GM12873 (cell line): ENCODE measurements around the gene MGAT4B.

ENCODE experiments used
- TF ChIP-seq, protein P1 (sequence below): IDR thresholded peaks from 2 replicates; pipeline ENCODE4 v1.5.1; 2012; ENCODE audit warnings: low read depth, mild to moderate bottlenecking, moderate library complexity, low read length, control low read depth; ENCODE audit not compliant: insufficient read depth; ENCODE audit errors: missing control alignments

MGAT4B gene

DNA sequence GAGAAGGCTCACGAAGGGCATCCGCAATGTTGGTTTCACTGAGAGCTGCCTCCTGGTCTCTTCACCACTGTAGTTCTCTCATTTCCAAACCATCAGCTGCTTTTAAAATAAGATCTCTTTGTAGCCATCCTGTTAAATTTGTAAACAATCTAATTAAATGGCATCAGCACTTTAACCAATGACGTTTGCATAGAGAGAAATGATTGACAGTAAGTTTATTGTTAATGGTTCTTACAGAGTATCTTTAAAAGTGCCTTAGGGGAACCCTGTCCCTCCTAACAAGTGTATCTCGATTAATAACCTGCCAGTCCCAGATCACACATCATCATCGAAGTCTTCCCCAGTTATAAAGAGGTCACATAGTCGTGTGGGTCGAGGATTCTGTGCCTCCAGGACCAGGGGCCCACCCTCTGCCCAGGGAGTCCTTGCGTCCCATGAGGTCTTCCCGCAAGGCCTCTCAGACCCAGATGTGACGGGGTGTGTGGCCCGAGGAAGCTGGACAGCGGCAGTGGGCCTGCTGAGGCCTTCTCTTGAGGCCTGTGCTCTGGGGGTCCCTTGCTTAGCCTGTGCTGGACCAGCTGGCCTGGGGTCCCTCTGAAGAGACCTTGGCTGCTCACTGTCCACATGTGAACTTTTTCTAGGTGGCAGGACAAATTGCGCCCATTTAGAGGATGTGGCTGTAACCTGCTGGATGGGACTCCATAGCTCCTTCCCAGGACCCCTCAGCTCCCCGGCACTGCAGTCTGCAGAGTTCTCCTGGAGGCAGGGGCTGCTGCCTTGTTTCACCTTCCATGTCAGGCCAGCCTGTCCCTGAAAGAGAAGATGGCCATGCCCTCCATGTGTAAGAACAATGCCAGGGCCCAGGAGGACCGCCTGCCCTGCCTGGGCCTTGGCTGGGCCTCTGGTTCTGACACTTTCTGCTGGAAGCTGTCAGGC is 30.7 kb upstream of the MGAT4B start:
- TF ChIP-seq, protein P1, sequence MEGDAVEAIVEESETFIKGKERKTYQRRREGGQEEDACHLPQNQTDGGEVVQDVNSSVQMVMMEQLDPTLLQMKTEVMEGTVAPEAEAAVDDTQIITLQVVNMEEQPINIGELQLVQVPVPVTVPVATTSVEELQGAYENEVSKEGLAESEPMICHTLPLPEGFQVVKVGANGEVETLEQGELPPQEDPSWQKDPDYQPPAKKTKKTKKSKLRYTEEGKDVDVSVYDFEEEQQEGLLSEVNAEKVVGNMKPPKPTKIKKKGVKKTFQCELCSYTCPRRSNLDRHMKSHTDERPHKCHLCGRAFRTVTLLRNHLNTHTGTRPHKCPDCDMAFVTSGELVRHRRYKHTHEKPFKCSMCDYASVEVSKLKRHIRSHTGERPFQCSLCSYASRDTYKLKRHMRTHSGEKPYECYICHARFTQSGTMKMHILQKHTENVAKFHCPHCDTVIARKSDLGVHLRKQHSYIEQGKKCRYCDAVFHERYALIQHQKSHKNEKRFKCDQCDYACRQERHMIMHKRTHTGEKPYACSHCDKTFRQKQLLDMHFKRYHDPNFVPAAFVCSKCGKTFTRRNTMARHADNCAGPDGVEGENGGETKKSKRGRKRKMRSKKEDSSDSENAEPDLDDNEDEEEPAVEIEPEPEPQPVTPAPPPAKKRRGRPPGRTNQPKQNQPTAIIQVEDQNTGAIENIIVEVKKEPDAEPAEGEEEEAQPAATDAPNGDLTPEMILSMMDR: no peak

DNA sequence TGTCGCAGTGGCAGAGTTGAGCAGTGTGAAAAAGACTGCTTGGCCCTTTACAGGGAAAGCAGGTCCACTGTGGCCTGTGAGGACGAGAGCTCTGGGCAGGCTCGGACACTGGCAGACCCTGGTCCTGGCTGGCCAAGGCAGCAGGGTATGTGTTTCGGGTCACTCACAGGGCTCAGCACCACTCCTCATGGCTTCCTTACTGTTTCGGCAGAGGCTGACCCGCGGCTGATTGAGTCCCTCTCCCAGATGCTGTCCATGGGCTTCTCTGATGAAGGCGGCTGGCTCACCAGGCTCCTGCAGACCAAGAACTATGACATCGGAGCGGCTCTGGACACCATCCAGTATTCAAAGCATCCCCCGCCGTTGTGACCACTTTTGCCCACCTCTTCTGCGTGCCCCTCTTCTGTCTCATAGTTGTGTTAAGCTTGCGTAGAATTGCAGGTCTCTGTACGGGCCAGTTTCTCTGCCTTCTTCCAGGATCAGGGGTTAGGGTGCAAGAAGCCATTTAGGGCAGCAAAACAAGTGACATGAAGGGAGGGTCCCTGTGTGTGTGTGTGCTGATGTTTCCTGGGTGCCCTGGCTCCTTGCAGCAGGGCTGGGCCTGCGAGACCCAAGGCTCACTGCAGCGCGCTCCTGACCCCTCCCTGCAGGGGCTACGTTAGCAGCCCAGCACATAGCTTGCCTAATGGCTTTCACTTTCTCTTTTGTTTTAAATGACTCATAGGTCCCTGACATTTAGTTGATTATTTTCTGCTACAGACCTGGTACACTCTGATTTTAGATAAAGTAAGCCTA is 29.8 kb upstream of the MGAT4B start:
- TF ChIP-seq, protein P1: no peak

DNA sequence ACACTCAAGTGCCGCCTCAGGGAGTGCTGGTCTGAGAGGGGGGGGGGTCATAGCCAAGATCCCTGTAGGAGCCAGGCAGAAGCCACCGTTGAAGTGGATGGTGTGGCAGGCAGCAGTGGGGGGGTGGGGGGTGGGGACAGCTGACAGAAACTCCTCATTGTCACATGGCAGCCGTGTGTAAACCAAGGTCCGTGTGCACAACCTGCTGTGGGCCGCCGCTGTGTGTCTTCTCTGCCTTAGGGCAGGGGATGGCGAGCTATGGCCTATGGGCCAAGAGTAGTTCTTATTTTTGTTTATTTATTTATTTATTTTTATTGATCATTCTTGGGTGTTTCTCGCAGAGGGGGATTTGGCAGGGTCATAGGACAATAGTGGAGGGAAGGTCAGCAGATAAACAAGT is 27.5 kb upstream of the MGAT4B start:
- TF ChIP-seq, protein P1: no peak

DNA sequence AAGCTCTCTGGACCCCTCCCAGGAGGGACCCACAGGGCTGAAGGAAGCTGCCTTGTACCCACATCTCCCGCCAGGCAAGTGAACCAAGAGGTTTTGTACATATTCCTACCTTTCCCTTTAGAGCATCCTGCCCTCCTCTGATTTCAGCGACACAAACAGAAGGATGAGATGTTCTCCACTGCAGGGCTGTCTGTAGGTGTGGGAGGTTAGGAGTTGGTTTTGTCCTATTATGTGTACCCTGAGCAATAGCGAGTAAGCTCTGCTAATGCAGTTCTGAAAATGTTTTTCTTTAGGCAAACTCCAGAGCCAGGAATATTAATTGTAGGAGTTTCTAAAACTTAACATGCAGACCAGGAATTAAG is 27.0 kb upstream of the MGAT4B start:
- TF ChIP-seq, protein P1: no peak

DNA sequence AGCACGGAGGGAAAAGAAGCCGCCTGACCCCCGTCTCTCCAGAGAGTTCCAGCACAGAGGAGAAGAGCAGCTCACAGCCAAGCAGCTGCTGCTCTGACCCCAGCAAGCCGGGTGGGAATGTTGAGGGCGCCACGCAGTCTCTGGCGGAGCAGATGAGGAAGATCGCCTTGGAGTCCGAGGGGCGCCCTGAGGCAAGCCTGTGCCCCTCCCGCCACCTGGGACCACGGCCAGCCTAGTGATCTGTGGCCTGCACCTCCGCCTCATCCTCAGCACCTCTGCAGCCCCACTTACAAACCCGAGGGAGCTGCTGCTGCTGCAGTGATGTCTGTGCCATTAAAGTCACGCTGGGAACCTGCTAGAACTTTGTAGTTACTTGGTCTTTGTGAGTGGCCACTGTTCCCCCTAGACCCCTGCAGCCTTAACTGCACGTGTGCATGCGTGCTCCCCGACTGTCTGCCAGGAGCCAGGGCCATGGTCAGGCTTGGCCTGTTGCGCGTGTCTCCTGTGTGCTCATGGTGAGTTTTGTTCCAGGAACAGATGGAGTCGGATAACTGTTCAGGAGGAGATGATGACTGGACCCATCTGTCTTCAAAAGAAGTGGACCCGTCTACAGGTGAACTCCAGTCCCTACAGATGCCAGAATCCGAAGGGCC is 26.5 kb upstream of the MGAT4B start:
- TF ChIP-seq, protein P1: no peak

DNA sequence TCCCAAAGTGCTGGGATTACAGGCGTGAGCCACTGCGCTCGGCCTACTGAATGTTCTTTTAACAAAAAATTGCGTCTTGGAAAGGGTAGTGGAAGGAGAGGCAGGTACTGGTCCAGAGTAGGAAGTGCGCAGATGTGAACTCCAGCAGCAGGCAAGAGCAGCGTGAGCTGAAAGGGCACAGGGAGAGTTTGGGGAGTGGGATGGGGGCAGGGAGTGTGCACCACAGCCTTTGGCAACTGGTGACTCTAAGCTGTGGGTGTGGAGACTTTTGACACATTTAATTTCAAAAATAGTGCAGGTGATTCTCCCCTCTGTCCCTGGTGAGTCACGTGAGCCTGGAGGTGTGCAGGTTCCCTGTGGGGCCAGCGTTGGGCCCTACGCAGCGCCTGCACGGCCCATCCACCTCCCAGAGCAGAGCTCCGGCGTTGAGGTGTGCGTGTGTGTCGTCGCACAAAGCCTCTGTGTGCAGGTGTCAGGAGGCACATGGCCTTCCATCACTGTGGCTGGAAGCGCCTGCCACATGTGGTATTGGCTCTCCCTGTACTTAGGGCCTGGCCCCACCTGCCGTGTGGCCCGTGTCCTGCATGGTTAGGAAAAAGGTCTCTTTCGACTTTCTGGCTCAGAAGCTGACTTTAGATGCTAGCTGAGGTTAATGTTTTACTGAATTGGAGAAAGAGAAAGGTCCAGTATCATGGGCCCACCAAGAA is 25.5 kb upstream of the MGAT4B start:
- TF ChIP-seq, protein P1: no peak
